Keratinocyte (primary cell): Measurements from ENCODE around the gene TCP1. TPM values are rescaled to one million over a fixed set of nuclear protein-coding genes. Genes with fewer than 3 reads are reported as not detected.

Experiments used
- DNase-seq: peaks from one replicate; pipeline ENCODE4 v3.0.0-alpha.2; 2011; ENCODE audit warnings: low read depth, missing footprints, low spot score
- FAIRE-seq: peaks from 2 replicates; lab custom pipeline; 2011; peaks lifted over from hg19 to GRCh38; lab: Jason Lieb, UNC
- H2AFZ ChIP-seq: 2 replicates; pipeline ENCODE4 v1.6.0; 2012; ENCODE audit warnings: low read length, control low read depth, inconsistent platforms; ENCODE audit not compliant: control insufficient read depth
- H3K27ac ChIP-seq: 2 replicates; pipeline ENCODE4 v1.5.1; 2011; ENCODE audit warnings: low read length; ENCODE audit not compliant: control insufficient read depth, insufficient read depth
- H3K27me3 ChIP-seq: 3 replicates; pipeline ENCODE4 v1.6.0; 2011; ENCODE audit warnings: low read length; ENCODE audit not compliant: control insufficient read depth, insufficient read depth; ENCODE audit errors: extremely low read depth
- H3K36me3 ChIP-seq, 2 experiments: 2 replicates in 1 of 2; 3 replicates in 1 of 2; pipeline ENCODE4 v1.5.1; 2011; ENCODE audit warnings: low read length in 2 of 2, mild to moderate bottlenecking in 1 of 2; ENCODE audit not compliant: control insufficient read depth in 2 of 2, insufficient read depth in 2 of 2; ENCODE audit errors: extremely low read depth in 1 of 2
- H3K4me1 ChIP-seq: 3 replicates; pipeline ENCODE4 v1.5.1; 2011; ENCODE audit warnings: low read length; ENCODE audit not compliant: control insufficient read depth, insufficient read depth; ENCODE audit errors: extremely low read depth
- H3K4me2 ChIP-seq: 3 replicates; pipeline ENCODE4 v1.6.0; 2011; ENCODE audit warnings: low read depth, low read length; ENCODE audit not compliant: control insufficient read depth, insufficient read depth; ENCODE audit errors: extremely low read depth
- H3K4me3 ChIP-seq, 3 experiments: fragments of 200-600 bp in 1 of 3; sonication (generic) in 1 of 3; 2 replicates in 2 of 3; 3 replicates in 1 of 3; pipeline ENCODE4 v1.5.1; 2011 to 2016; ENCODE audit warnings: low read length in 3 of 3, mild to moderate bottlenecking in 3 of 3, control low read depth in 2 of 3, inconsistent platforms in 1 of 3, low read depth in 1 of 3, mixed read lengths in 1 of 3, mixed run types in 1 of 3, moderate library complexity in 1 of 3; ENCODE audit not compliant: control insufficient read depth in 2 of 3, insufficient read depth in 2 of 3; ENCODE audit errors: extremely low read depth in 1 of 3
- H3K79me2 ChIP-seq: 2 replicates; pipeline ENCODE4 v1.6.0; 2012; ENCODE audit warnings: low read length; ENCODE audit not compliant: control insufficient read depth, insufficient read depth
- H3K9ac ChIP-seq: 3 replicates; pipeline ENCODE4 v1.6.0; 2011; ENCODE audit warnings: low read length; ENCODE audit not compliant: control insufficient read depth, insufficient read depth; ENCODE audit errors: extremely low read depth
- H3K9me1 ChIP-seq: 3 replicates; pipeline ENCODE4 v1.6.0; 2011; ENCODE audit warnings: low read length; ENCODE audit not compliant: control insufficient read depth, insufficient read depth; ENCODE audit errors: extremely low read depth
- H3K9me3 ChIP-seq: 2 replicates; pipeline ENCODE4 v1.5.1; 2012; ENCODE audit warnings: low read depth, low read length; ENCODE audit not compliant: control insufficient read depth
- H4K20me1 ChIP-seq: 3 replicates; pipeline ENCODE4 v1.6.0; 2011; ENCODE audit warnings: low read length; ENCODE audit not compliant: control insufficient read depth, insufficient read depth; ENCODE audit errors: extremely low read depth
- CTCF ChIP-seq, 3 experiments: IDR thresholded peaks in 1 of 3; conservative IDR thresholded peaks in 1 of 3; optimal IDR thresholded peaks in 1 of 3; 2 replicates in 2 of 3; 3 replicates in 1 of 3; pipeline versions ENCODE3 to v1.5.1; 2011; ENCODE audit warnings: low read length in 3 of 3, mild to moderate bottlenecking in 3 of 3, moderate library complexity in 2 of 3, control low read depth in 1 of 3, inconsistent platforms in 1 of 3; ENCODE audit not compliant: insufficient read depth in 2 of 3; ENCODE audit errors: extremely low read depth in 1 of 3
- EZH2 ChIP-seq: IDR thresholded peaks from one replicate; pipeline ENCODE4 v1.6.1; 2012; ENCODE audit warnings: inconsistent platforms, mild to moderate bottlenecking, low read length, moderate library complexity
- dilution Hi-C: fragments of 300-500 bp; cut with MboI; formaldehyde crosslinking; loops from one replicate; pipeline ENCODE4 v1.7.0; 2020; ENCODE audit warnings: low sequenced_read_pairs; ENCODE audit not compliant: extremely low pct_ligation_motif_present
- polyA plus RNA-seq, 5 experiments: library from polyadenylated mRNA; depleted of rRNA in 3 of 5; stranded (reverse) in 3 of 5; stranded (forward) in 1 of 5; unstranded in 1 of 5; fragments of >200 nt; gene quantifications; 1 replicate in 1 of 5; 2 replicates in 3 of 5; 3 replicates in 1 of 5; pipeline versions ENCODE4 v1.2.1 to v1.2.3, GENCODE V29; 2011 to 2012; ENCODE audit warnings: missing spikeins in 2 of 5, low read depth in 1 of 5, low replicate concordance in 1 of 5

The TCP1 gene
- polyA plus RNA-seq, 1 donor (not counting 4 experiments of a cell fraction or from before 2014, with no cell fraction given), result 174 TPM

GRCh38 chr6:159808647-159809046, 19.2 kb upstream of the TCP1 start:
- H4K20me1 ChIP-seq, result no peaks in the 10 kb centered on the region
- H3K9ac ChIP-seq, result no peak overlapping the region
- no peaks in the 10 kb centered on the region for H3K9me1 ChIP-seq
- no peak overlapping the region for H2AFZ ChIP-seq
- no peak overlapping the region for H3K4me2 ChIP-seq
- no peaks in the 10 kb centered on the region for H3K79me2 ChIP-seq
- H3K27me3 ChIP-seq, result no peaks in the 10 kb centered on the region
- no peak overlapping the region for H3K4me3 ChIP-seq
- no peaks in the 10 kb centered on the region for H3K9me3 ChIP-seq
- no peak for TF ChIP-seq CTCF (optimal IDR thresholded peaks at IDR 0.05 in 1 of 3, IDR thresholded peaks at IDR 0.05 in 1 of 3, conservative IDR thresholded peaks at IDR 0.05 in 1 of 3; ENCODE audit: extremely low read depth in 1 of 3, insufficient read depth in 2 of 3, low read length in 3 of 3)
- no peak for TF ChIP-seq EZH2
- H3K4me1 ChIP-seq, result peaks cover 7% of the 10 kb centered on the region
- DNase-seq (no peak), FAIRE-seq (no peak)
- no peak overlapping the region for H3K27ac ChIP-seq
- H3K36me3 ChIP-seq, result no peaks in the 10 kb centered on the region
- dilution Hi-C loops, result no loop called here

GRCh38 chr6:159807150-159807858, 17.9 kb upstream of the TCP1 start:
- Histone ChIP-seq H3K27me3 (no peaks in the 10 kb centered on the region), H2AFZ (no peak overlapping the region), H3K27ac (no peak overlapping the region), H3K79me2 (no peaks in the 10 kb centered on the region), H3K9ac (no peak overlapping the region), H3K9me1 (no peaks in the 10 kb centered on the region), H3K4me1 (peaks cover 7% of the 10 kb centered on the region), H3K9me3 (no peaks in the 10 kb centered on the region), H3K4me2 (no peak overlapping the region), H4K20me1 (no peaks in the 10 kb centered on the region), H3K4me3 (no peak overlapping the region), H3K36me3 (no peaks in the 10 kb centered on the region)
- dilution Hi-C loops, result no loop called here
- TF ChIP-seq CTCF (optimal IDR thresholded peaks at IDR 0.05 in 1 of 3, IDR thresholded peaks at IDR 0.05 in 1 of 3, conservative IDR thresholded peaks at IDR 0.05 in 1 of 3; ENCODE audit: extremely low read depth in 1 of 3, insufficient read depth in 2 of 3, low read length in 3 of 3), result no peak
- TF ChIP-seq EZH2, result no peak
- no peak for DNase-seq
- peak; percentile 72 for FAIRE-seq
